Middle frontal gyrus (tissue), 1 donor: ENCODE measurements around the gene ARID3A.

Source experiments
- DNase-seq: peaks from one replicate; pipeline ENCODE4 v3.0.0-alpha.2; 2015; ENCODE audit warnings: low spot score; ENCODE audit errors: extremely low spot score

The ARID3A gene

GRCh38 chr19:960601-960938 is 34.7 kb downstream of the ARID3A start:
- DNase-seq = no peak

- DNase-seq = no peak
Measured at GRCh38 chr19:961866-962620, 36.2 kb downstream of the ARID3A start.

- no peak for DNase-seq
Measured at GRCh38 chr19:962683-963400, 37.0 kb downstream of the ARID3A start.

GRCh38 chr19:963486-963951 is 37.7 kb downstream of the ARID3A start:
- no peak for DNase-seq

GRCh38 chr19:964116-964520 is 38.3 kb downstream of the ARID3A start:
- DNase-seq = no peak

GRCh38 chr19:964761-965694 is 39.2 kb downstream of the ARID3A start:
- no peak for DNase-seq

GRCh38 chr19:966485-967088 is 40.8 kb downstream of the ARID3A start:
- DNase-seq = no peak

GRCh38 chr19:970695-971094 is 44.9 kb downstream of the ARID3A start:
- DNase-seq = no peak

- DNase-seq = no peak
Measured at GRCh38 chr19:971795-972194, 46.0 kb downstream of the ARID3A start.

- no peak for DNase-seq
Measured at GRCh38 chr19:972281-972680, 46.4 kb downstream of the ARID3A start.

- no peak for DNase-seq
Measured at GRCh38 chr19:973726-974563, 48.1 kb downstream of the ARID3A start.

- no peak for DNase-seq
Measured at GRCh38 chr19:974564-975257, 48.9 kb downstream of the ARID3A start.

- DNase-seq = no peak
Measured at GRCh38 chr19:976476-976875, 50.6 kb downstream of the ARID3A start.

GRCh38 chr19:977058-977464 is 51.2 kb downstream of the ARID3A start:
- DNase-seq = no peak

GRCh38 chr19:979318-979741 is 53.5 kb downstream of the ARID3A start:
- no peak for DNase-seq

- DNase-seq = no peak
Measured at GRCh38 chr19:980133-980998, 54.5 kb downstream of the ARID3A start.

- DNase-seq = peak; percentile 29
Measured at GRCh38 chr19:982567-983170, 56.8 kb downstream of the ARID3A start.

GRCh38 chr19:984165-984967 is 58.5 kb downstream of the ARID3A start, which contains the start of gene WDR18:
Gene WDR18 (plus strand): TSS chr19:984345. CDS start chr19:984354, 9 bp downstream.
- DNase-seq = peak; percentile 88
